GM12878 (cell line): ENCODE measurements around the gene KIN.

Source experiments
- CTCF ChIP-seq, 3 experiments: IDR thresholded peaks in 2 of 3; conservative IDR thresholded peaks in 1 of 3; 2 replicates each; pipeline ENCODE4 v1.5.1; 2011; ENCODE audit warnings: low read depth in 3 of 3, low read length in 3 of 3, mild to moderate bottlenecking in 3 of 3, control low read depth in 2 of 3, moderate library complexity in 2 of 3, inconsistent platforms in 1 of 3, mixed read lengths in 1 of 3; ENCODE audit not compliant: control insufficient read depth in 2 of 3, insufficient read depth in 1 of 3; ENCODE audit errors: extremely low read depth in 1 of 3
- EZH2 ChIP-seq: IDR thresholded peaks from 2 replicates; pipeline ENCODE4 v1.6.1; 2012; ENCODE audit warnings: low read depth, mild to moderate bottlenecking, control low read depth, inconsistent platforms, low read length, borderline replicate concordance; ENCODE audit not compliant: control insufficient read depth
- FOXK2 ChIP-seq: fragments of 450-650 bp; IDR thresholded peaks from 2 replicates; pipeline ENCODE4 v1.6.1; 2017; ENCODE audit warnings: mild to moderate bottlenecking, moderate library complexity
- MYC ChIP-seq: IDR thresholded peaks from 2 replicates; pipeline ENCODE4 v1.6.1; 2011; ENCODE audit warnings: mild to moderate bottlenecking, low read length, moderate library complexity, inconsistent platforms; ENCODE audit not compliant: insufficient read depth, insufficient replicate concordance, insufficient read length, severe bottlenecking
- YBX1 ChIP-seq: fragments of 450-650 bp; IDR thresholded peaks from 2 replicates; pipeline ENCODE4 v1.6.1; 2016; ENCODE audit warnings: antibody characterized with exemption
- ZNF274 ChIP-seq: IDR thresholded peaks from one replicate; pipeline ENCODE4 v1.8.0; 2011; ENCODE audit not compliant: insufficient read length, insufficient read depth
- ZSCAN29 ChIP-seq: fragments of 450-650 bp; IDR thresholded peaks from 2 replicates; pipeline ENCODE4 v1.6.1; 2017; ENCODE audit warnings: mild to moderate bottlenecking, moderate library complexity
- TF ChIP-seq, protein P1 (sequence below): IDR thresholded peaks from 2 replicates; pipeline ENCODE4 v1.6.1; 2011; ENCODE audit warnings: mild to moderate bottlenecking, low read depth, low read length, moderate library complexity; ENCODE audit not compliant: insufficient replicate concordance

- TF ChIP-seq EZH2 (no peak), FOXK2 (no peak), CTCF (IDR thresholded peaks at IDR 0.05 in 2 of 3, conservative IDR thresholded peaks at IDR 0.05 in 1 of 3; ENCODE audit: control insufficient read depth in 2 of 3, extremely low read depth in 1 of 3, insufficient read depth in 1 of 3, low read depth in 3 of 3, low read length in 3 of 3) (no peak), MYC (no peak), YBX1 (no peak), ZNF274 (no peak), ZSCAN29 (no peak)
- TF ChIP-seq, protein P1, sequence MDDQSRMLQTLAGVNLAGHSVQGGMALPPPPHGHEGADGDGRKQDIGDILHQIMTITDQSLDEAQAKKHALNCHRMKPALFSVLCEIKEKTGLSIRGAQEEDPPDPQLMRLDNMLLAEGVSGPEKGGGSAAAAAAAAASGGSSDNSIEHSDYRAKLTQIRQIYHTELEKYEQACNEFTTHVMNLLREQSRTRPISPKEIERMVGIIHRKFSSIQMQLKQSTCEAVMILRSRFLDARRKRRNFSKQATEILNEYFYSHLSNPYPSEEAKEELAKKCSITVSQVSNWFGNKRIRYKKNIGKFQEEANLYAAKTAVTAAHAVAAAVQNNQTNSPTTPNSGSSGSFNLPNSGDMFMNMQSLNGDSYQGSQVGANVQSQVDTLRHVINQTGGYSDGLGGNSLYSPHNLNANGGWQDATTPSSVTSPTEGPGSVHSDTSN = no peak
Observed at GRCh38 chr10:7786430-7786829, 1.4 kb downstream of the KIN start.
